ENCODE measurements around the gene RDH13. TPM values are rescaled to one million over a fixed set of nuclear protein-coding genes. Genes with fewer than 3 reads are reported as not detected.
"Not testable (repeated sequence)": the region's sequence is repeated elsewhere in the genome, so short reads cannot be mapped to it uniquely, and the experiment has no call there.

Gene RDH13
- polyA plus RNA-seq, 1 of the 3 experiments (the other 2 are of a cell fraction): 9.6 TPM

- peaks cover 15% of the 10 kb centered on the region; the same call in 1 of the 2 replicates for H3K79me2 ChIP-seq (ENCODE audit: insufficient read depth)
- H3K9me2 ChIP-seq: no peaks in the 10 kb centered on the region
- no peak overlapping the region for H2AFZ ChIP-seq (ENCODE audit: low read depth)
- no peaks in the 10 kb centered on the region for H3K9me3 ChIP-seq
- no peak overlapping the region for H3K4me3 ChIP-seq (ENCODE audit: low read depth in 2 of 2, low read length in 1 of 2)
- H3K4me2 ChIP-seq: no peak overlapping the region
- TF ChIP-seq REST (IDR thresholded peaks at IDR 0.05; ENCODE audit: low read depth, low read length) (peak; percentile 96), TCF12 (IDR thresholded peaks at IDR 0.05) (no peak), GABPA (IDR thresholded peaks at IDR 0.05; ENCODE audit: low read depth) (no peak)
- peaks cover 0 to 9% of the 10 kb centered on the region in 2 experiments; a peak in 1 of 4 replicates for H3K4me1 ChIP-seq (ENCODE audit: control insufficient read depth in 1 of 2, insufficient read depth in 2 of 2, low read depth in 1 of 2, low read length in 1 of 2)
- no peaks in the 10 kb centered on the region for H4K20me1 ChIP-seq (ENCODE audit: insufficient read depth)
- no peak overlapping the region for H3K9ac ChIP-seq
- CTCF ChIA-PET: no interaction called here
- WGBS (ENCODE audit: low lambda C conversion rate): 10% methylated on average over 2 of the region's 2 CpGs
- no peaks in the 10 kb centered on the region for H3K36me3 ChIP-seq (replicated peaks in 1 of 2; ENCODE audit: control insufficient read depth in 1 of 2, insufficient read depth in 2 of 2, low read length in 1 of 2)
- peaks cover 3% of the 10 kb centered on the region for H3F3A ChIP-seq (replicated peaks; ENCODE audit: insufficient read depth)
- no peak for DNase-seq
- H3K27me3 ChIP-seq (ENCODE audit: insufficient read depth): peaks cover 7% of the 10 kb centered on the region; the same call in 1 of the 2 replicates
- POLR2A ChIA-PET: no interaction called here
- no peak overlapping the region for H3K27ac ChIP-seq (ENCODE audit: low read depth in 2 of 2, low read length in 1 of 2)
These were observed 3.3 kb upstream of the RDH13 start for GRCh38 chr19:55066107-55066709.

GRCh38 chr19:55065516-55065915 lies 2.6 kb upstream of the RDH13 start:
- CTCF ChIA-PET; H3F3A ChIP-seq (replicated peaks; ENCODE audit: insufficient read depth); H3K36me3 ChIP-seq (replicated peaks in 1 of 2; ENCODE audit: control insufficient read depth in 1 of 2, insufficient read depth in 2 of 2, low read length in 1 of 2); H4K20me1 ChIP-seq (ENCODE audit: insufficient read depth); H2AFZ ChIP-seq (ENCODE audit: low read depth); H3K9me2 ChIP-seq; H3K4me2 ChIP-seq; H3K27me3 ChIP-seq (ENCODE audit: insufficient read depth); H3K9ac ChIP-seq; H3K27ac ChIP-seq (ENCODE audit: low read depth in 2 of 2, low read length in 1 of 2); H3K4me1 ChIP-seq (ENCODE audit: control insufficient read depth in 1 of 2, insufficient read depth in 2 of 2, low read depth in 1 of 2, low read length in 1 of 2); H3K9me3 ChIP-seq; H3K4me3 ChIP-seq (ENCODE audit: low read depth in 2 of 2, low read length in 1 of 2); POLR2A ChIA-PET; DNase-seq: not testable (repeated sequence)
- WGBS (ENCODE audit: low lambda C conversion rate): 57% methylated on average over 9 of the region's 9 CpGs
- peaks cover 18% of the 10 kb centered on the region; the same call in 1 of the 2 replicates for H3K79me2 ChIP-seq (ENCODE audit: insufficient read depth)

GRCh38 chr19:55063492-55063843 lies 520 bp upstream of the RDH13 start:
- Histone ChIP-seq H4K20me1 (ENCODE audit: insufficient read depth) (no peaks in the 10 kb centered on the region), H3K9me2 (no peaks in the 10 kb centered on the region), H2AFZ (ENCODE audit: low read depth) (no peak overlapping the region), H3F3A (replicated peaks; ENCODE audit: insufficient read depth) (peaks cover 3% of the 10 kb centered on the region), H3K36me3 (replicated peaks in 1 of 2; ENCODE audit: control insufficient read depth in 1 of 2, insufficient read depth in 2 of 2, low read length in 1 of 2) (peaks cover 0 to 2% of the 10 kb centered on the region in 2 experiments), H3K27me3 (ENCODE audit: insufficient read depth) (peaks cover 7% of the 10 kb centered on the region; the same call in 1 of the 2 replicates), H3K27ac (ENCODE audit: low read depth in 2 of 2, low read length in 1 of 2) (no peak overlapping the region), H3K79me2 (ENCODE audit: insufficient read depth) (peaks cover 20% of the 10 kb centered on the region; the same call in 1 of the 2 replicates), H3K9me3 (no peaks in the 10 kb centered on the region), H3K4me2 (no peak overlapping the region), H3K4me1 (ENCODE audit: control insufficient read depth in 1 of 2, insufficient read depth in 2 of 2, low read depth in 1 of 2, low read length in 1 of 2) (peaks cover 0 to 5% of the 10 kb centered on the region in 2 experiments; a peak in 1 of 4 replicates), H3K9ac (no peak overlapping the region), H3K4me3 (ENCODE audit: low read depth in 2 of 2, low read length in 1 of 2) (0 out of 4 replicates have a peak overlapping the region, but pooled peaks of 1 of the 2 experiments have one; percentile 12)
- no peak for DNase-seq
- ChIA-PET CTCF (interaction anchor here (2.1 kb wide), 1 partner anchor 25 kb away, joined by 8 read pairs; no protein-coding TSS in a partner anchor), POLR2A (no interaction called here)
- 52% methylated on average over 3 of the region's 3 CpGs for WGBS (ENCODE audit: low lambda C conversion rate)
- TF ChIP-seq EZH2phosphoT487 (IDR thresholded peaks at IDR 0.05; ENCODE audit: borderline replicate concordance, low read depth) (no peak), PBX3 (IDR thresholded peaks at IDR 0.05) (no peak), TCF12 (IDR thresholded peaks at IDR 0.05) (no peak), RCOR1 (IDR thresholded peaks at IDR 0.05; ENCODE audit: low read length) (no peak), GATA2 (CRISPR knock-in tag; IDR thresholded peaks at IDR 0.05) (no peak), MEF2A (IDR thresholded peaks at IDR 0.05; ENCODE audit: borderline replicate concordance, low read depth) (no peak), EP300 (IDR thresholded peaks at IDR 0.05; ENCODE audit: borderline replicate concordance in 1 of 2, low read depth in 1 of 2, low read length in 1 of 2) (no peak), CTCF (IDR thresholded peaks at IDR 0.05) (no peak), YY1 (IDR thresholded peaks at IDR 0.05; ENCODE audit: low read depth) (no peak), SMC3 (IDR thresholded peaks at IDR 0.05; ENCODE audit: low read depth, low read length) (no peak), MAX (IDR thresholded peaks at IDR 0.05; ENCODE audit: low read depth) (no peak)
